GM23338 (cell line): ENCODE measurements around the gene HCN3. TPM values are rescaled to one million over a fixed set of nuclear protein-coding genes. Genes with fewer than 3 reads are reported as not detected.

ENCODE experiments used
- ATAC-seq: fragments of 200-7000 bp; cut with Tn5 transposase; 3 replicates; pipeline ENCODE4 v1.9.1; 2020
- DNase-seq: peaks from one replicate; pipeline ENCODE4 v3.0.0-alpha.2; 2015; ENCODE audit warnings: low spot score
- H2AFZ ChIP-seq: fragments of 200-600 bp; sonication (generic); 2 replicates; pipeline ENCODE4 v1.8.0; 2016; ENCODE audit warnings: antibody characterized with exemption, mild to moderate bottlenecking, moderate library complexity
- H3F3A ChIP-seq: fragments of 200-600 bp; sonication (generic); replicated peaks from 2 replicates; pipeline ENCODE4 v1.8.0; 2017; ENCODE audit warnings: antibody characterized with exemption, mixed run types, low read depth
- H3K27ac ChIP-seq: fragments of 200-600 bp; sonication (generic); 2 replicates; pipeline ENCODE4 v1.6.1; 2016; ENCODE audit warnings: low read depth
- H3K27me3 ChIP-seq: fragments of 200-600 bp; sonication (generic); 2 replicates; pipeline ENCODE4 v1.8.0; 2016; ENCODE audit warnings: mild to moderate bottlenecking, mixed run types, moderate library complexity; ENCODE audit not compliant: insufficient read depth
- H3K36me3 ChIP-seq: fragments of 200-600 bp; sonication (generic); 2 replicates; pipeline ENCODE4 v1.8.0; 2016; ENCODE audit warnings: mild to moderate bottlenecking; ENCODE audit not compliant: insufficient read depth
- H3K4me1 ChIP-seq: fragments of 200-600 bp; sonication (generic); 2 replicates; pipeline ENCODE4 v1.8.0; 2016; ENCODE audit warnings: mild to moderate bottlenecking, moderate library complexity; ENCODE audit not compliant: insufficient read depth
- H3K4me2 ChIP-seq: fragments of 200-600 bp; sonication (generic); 2 replicates; pipeline ENCODE4 v1.7.1; 2017; ENCODE audit warnings: mixed run types
- H3K4me3 ChIP-seq: fragments of 200-600 bp; sonication (generic); 2 replicates; pipeline ENCODE4 v1.6.1; 2016; ENCODE audit warnings: mixed run types
- H3K79me2 ChIP-seq: fragments of 200-600 bp; sonication (generic); replicated peaks from 2 replicates; pipeline ENCODE4 v1.8.0; 2017; ENCODE audit warnings: mild to moderate bottlenecking; ENCODE audit not compliant: insufficient read depth
- H3K9me2 ChIP-seq: fragments of 200-600 bp; sonication (generic); 2 replicates; pipeline ENCODE4 v1.8.0; 2017; ENCODE audit not compliant: insufficient read depth
- H4K20me1 ChIP-seq: fragments of 200-600 bp; sonication (generic); replicated peaks from 2 replicates; pipeline ENCODE4 v1.8.0; 2017; ENCODE audit warnings: mild to moderate bottlenecking; ENCODE audit not compliant: insufficient read depth
- H3K27ac Mint-ChIP-seq: 2 replicates; pipeline ENCODE4 v1.8.0; 2020; ENCODE audit warnings: inconsistent platforms, mild to moderate bottlenecking, moderate library complexity, mixed read lengths
- H3K27me3 Mint-ChIP-seq: 3 replicates; pipeline ENCODE4 v1.8.0; 2022; ENCODE audit warnings: low read depth, mild to moderate bottlenecking, moderate library complexity, mixed read lengths, inconsistent platforms; ENCODE audit not compliant: insufficient read depth, poor library complexity
- H3K36me3 Mint-ChIP-seq: 3 replicates; pipeline ENCODE4 v1.8.0; 2021; ENCODE audit warnings: low read depth, mild to moderate bottlenecking, inconsistent platforms, moderate library complexity, mixed read lengths
- H3K4me1 Mint-ChIP-seq: 3 replicates; pipeline ENCODE4 v1.8.0; 2020; ENCODE audit warnings: mild to moderate bottlenecking, inconsistent platforms, mixed read lengths
- H3K4me3 Mint-ChIP-seq: 3 replicates; pipeline ENCODE4 v1.8.0; 2021; ENCODE audit warnings: moderate library complexity, mild to moderate bottlenecking, inconsistent platforms, mixed read lengths
- H3K9me3 Mint-ChIP-seq: 3 replicates; pipeline ENCODE4 v1.8.0; 2020; ENCODE audit warnings: moderate library complexity, mild to moderate bottlenecking, inconsistent platforms, mixed read lengths
- CREB1 ChIP-seq: fragments of 250-450 bp; sonication (Bioruptor Pico); IDR thresholded peaks from 2 replicates; pipeline ENCODE4 v1.5.0; 2020; ENCODE audit warnings: low read depth, mild to moderate bottlenecking, moderate library complexity
- CTCF ChIP-seq, 2 experiments: fragments of 200-600 bp in 1 of 2; sonication (generic) in 1 of 2; conservative IDR thresholded peaks; 2 replicates each; pipeline versions ENCODE4 v1.5.1 to v1.6.1; 2016 to 2017; ENCODE audit warnings: antibody characterized with exemption in 2 of 2, low read depth in 2 of 2, mild to moderate bottlenecking in 2 of 2, moderate library complexity in 1 of 2
- ETS1 ChIP-seq: IDR thresholded peaks from 2 replicates; pipeline ENCODE4 v1.6.1; 2016; ENCODE audit warnings: antibody characterized with exemption
- JUNB ChIP-seq: IDR thresholded peaks from one replicate; pipeline ENCODE4 v1.6.1; 2016; ENCODE audit warnings: antibody characterized with exemption; ENCODE audit not compliant: unreplicated experiment
- POLR2AphosphoS5 ChIP-seq: IDR thresholded peaks from 2 replicates; pipeline ENCODE4 v1.6.1; 2016; ENCODE audit warnings: antibody characterized with exemption, low read depth
- REST ChIP-seq: IDR thresholded peaks from one replicate; pipeline ENCODE4 v1.6.1; 2018; ENCODE audit warnings: antibody characterized with exemption; ENCODE audit not compliant: unreplicated experiment
- ZNF331 ChIP-seq: fragments of 250-450 bp; sonication (Bioruptor Pico); IDR thresholded peaks from 2 replicates; pipeline ENCODE4 v1.5.0; 2020; ENCODE audit warnings: low read depth, mild to moderate bottlenecking, moderate library complexity
- polyA plus RNA-seq: library from polyadenylated mRNA; unstranded; fragments of >200 nt; fragmentation: Nextera tagmentation; extraction: Ambion mirVana; gene quantifications from 2 replicates; pipeline ENCODE4 v1.2.1, GENCODE V29; 2016
- total RNA-seq: library from RNA; depleted of rRNA; stranded (reverse); fragments of >200 nt; shearing (Covaris generic); gene quantifications from 2 replicates; pipeline ENCODE4 v1.2.3, GENCODE V29; 2014

The HCN3 gene
- total and polyA plus RNA-seq, 2 experiments from 2014 or later, result 3.4 to 4.9 TPM

GRCh38 chr1:155307247-155307740 lies 30.0 kb downstream of the HCN3 start:
- peaks cover 22% of the 10 kb centered on the region for H3K4me1 Mint-ChIP-seq
- peaks cover 27% of the 10 kb centered on the region for H3K36me3 Mint-ChIP-seq
- H3K27me3 ChIP-seq, result no peaks in the 10 kb centered on the region
- H3K79me2 ChIP-seq, result peaks cover 34% of the 10 kb centered on the region
- DNase-seq (peak; percentile 85), ATAC-seq (peak; percentile 8; the same call in 2 of the 3 replicates)
- peak overlapping the region; percentile 99 for H3K4me3 Mint-ChIP-seq
- H3K4me1 ChIP-seq, result peaks cover 20% of the 10 kb centered on the region
- no peak for TF ChIP-seq REST
- peak; percentile 77 to 87 for TF ChIP-seq CTCF (conservative IDR thresholded peaks at IDR 0.05; ENCODE audit: low read depth in 2 of 2)
- H3K4me2 ChIP-seq, result peak overlapping the region; percentile 56
- H3F3A ChIP-seq, result peaks cover 19% of the 10 kb centered on the region
- peaks cover 9% of the 10 kb centered on the region for H3K27me3 Mint-ChIP-seq
- peak overlapping the region; percentile 85; the same call in 1 of the 2 replicates for H3K27ac ChIP-seq
- H3K9me3 Mint-ChIP-seq, result no peaks in the 10 kb centered on the region
- peak overlapping the region; percentile 97 for H3K27ac Mint-ChIP-seq
- H3K9me2 ChIP-seq, result no peaks in the 10 kb centered on the region
- peaks cover 11% of the 10 kb centered on the region for H3K36me3 ChIP-seq
- peaks cover 20% of the 10 kb centered on the region for H4K20me1 ChIP-seq
- H3K4me3 ChIP-seq, result no peak overlapping the region; the same call in 1 of the 2 replicates
- H2AFZ ChIP-seq, result no peak overlapping the region

- no peak within 1 kb of the TSS for H2AFZ ChIP-seq
- peaks cover 44% of the 10 kb centered on the region for H3K79me2 ChIP-seq
- H3K27ac Mint-ChIP-seq, result peak within 1 kb of the TSS; percentile 97
- ATAC-seq (peak; percentile 97), DNase-seq (peak; percentile 99)
- H3K4me2 ChIP-seq, result peak within 1 kb of the TSS; percentile 98
- peaks cover 22% of the 10 kb centered on the region for H3K4me1 Mint-ChIP-seq
- H4K20me1 ChIP-seq, result peaks cover 28% of the 10 kb centered on the region
- H3K4me3 Mint-ChIP-seq, result peak within 1 kb of the TSS; percentile 99
- no peaks in the 10 kb centered on the region for H3K27me3 ChIP-seq
- peaks cover 20% of the 10 kb centered on the region for H3K4me1 ChIP-seq
- peak within 1 kb of the TSS; percentile 98 for H3K4me3 ChIP-seq
- peaks cover 39% of the 10 kb centered on the region for H3K36me3 Mint-ChIP-seq
- peaks cover 9% of the 10 kb centered on the region for H3K27me3 Mint-ChIP-seq
- TF ChIP-seq POLR2AphosphoS5, result peak; percentile 91
- peak; percentile 97 for TF ChIP-seq ETS1
- no peak for TF ChIP-seq JUNB
- TF ChIP-seq ZNF331, result no peak
- TF ChIP-seq CREB1, result peak; percentile 92
- H3K9me3 Mint-ChIP-seq, result no peaks in the 10 kb centered on the region
- H3K27ac ChIP-seq, result peak within 1 kb of the TSS; percentile 85
- H3F3A ChIP-seq, result peaks cover 19% of the 10 kb centered on the region
- no peaks in the 10 kb centered on the region for H3K9me2 ChIP-seq
- H3K36me3 ChIP-seq, result peaks cover 11% of the 10 kb centered on the region
Observed at GRCh38 chr1:155308493-155309422, 31.5 kb downstream of the HCN3 start, which contains the start of gene FDPS. Gene FDPS (plus strand): TSS chr1:155308866. CDS start chr1:155309790, 924 bp downstream.
